WERI-Rb-1 (cell line): ENCODE results near the gene BAHCC1.

Source experiments
- DNase-seq: peaks from one replicate; pipeline ENCODE4 v3.0.0-alpha.2; 2020
- H3K27ac ChIP-seq: fragments of 250-450 bp; sonication (Bioruptor Pico); 2 replicates; pipeline ENCODE4 v1.5.1; 2020; ENCODE audit warnings: mild to moderate bottlenecking, moderate library complexity
- H3K27me3 ChIP-seq: fragments of 250-450 bp; sonication (Bioruptor Pico); 2 replicates; pipeline ENCODE4 v1.5.1; 2021; ENCODE audit warnings: mild to moderate bottlenecking, low read depth, moderate library complexity; ENCODE audit not compliant: insufficient read depth, severe bottlenecking
- H3K36me3 ChIP-seq: fragments of 250-450 bp; sonication (Bioruptor Pico); 2 replicates; pipeline ENCODE4 v1.5.1; 2020; ENCODE audit warnings: mild to moderate bottlenecking, moderate library complexity
- H3K4me3 ChIP-seq: 2 replicates; pipeline ENCODE4 v1.5.1; 2011; ENCODE audit warnings: low read depth, mild to moderate bottlenecking, control low read depth, low read length
- H3K9me3 ChIP-seq: fragments of 250-450 bp; sonication (Bioruptor Pico); 2 replicates; pipeline ENCODE4 v1.5.1; 2021; ENCODE audit warnings: mild to moderate bottlenecking, moderate library complexity; ENCODE audit not compliant: severe bottlenecking
- CTCF ChIP-seq: IDR thresholded peaks from 2 replicates; pipeline ENCODE4 v1.5.1; 2011; ENCODE audit warnings: low read depth, mild to moderate bottlenecking, control low read depth, inconsistent platforms, low read length

Gene BAHCC1

GRCh38 chr17:81384929-81385319 is 10.3 kb upstream of the BAHCC1 start:
- H3K27me3 ChIP-seq: peaks cover 44% of the 10 kb centered on the region
- no peaks in the 10 kb centered on the region for H3K36me3 ChIP-seq
- H3K27ac ChIP-seq: no peak overlapping the region
- no peak for TF ChIP-seq CTCF
- no peaks in the 10 kb centered on the region for H3K9me3 ChIP-seq
- H3K4me3 ChIP-seq: no peak overlapping the region
- no peak for DNase-seq

GRCh38 chr17:81385320-81386111 is 9.7 kb upstream of the BAHCC1 start:
- no peak for DNase-seq
- Histone ChIP-seq H3K9me3 (no peaks in the 10 kb centered on the region), H3K27ac (no peak overlapping the region), H3K36me3 (no peaks in the 10 kb centered on the region), H3K27me3 (peaks cover 46% of the 10 kb centered on the region), H3K4me3 (no peak overlapping the region)
- TF ChIP-seq CTCF: no peak

- H3K36me3 ChIP-seq: peaks cover under 1% of the 10 kb centered on the region
- H3K4me3 ChIP-seq: peak overlapping the region; percentile 60
- peak overlapping the region; percentile 63 for H3K27ac ChIP-seq
- no peaks in the 10 kb centered on the region for H3K9me3 ChIP-seq
- no peak for TF ChIP-seq CTCF
- DNase-seq: no peak
- peaks cover 49% of the 10 kb centered on the region for H3K27me3 ChIP-seq
Measured at GRCh38 chr17:81386141-81386645, 9.1 kb upstream of the BAHCC1 start.

DNA sequence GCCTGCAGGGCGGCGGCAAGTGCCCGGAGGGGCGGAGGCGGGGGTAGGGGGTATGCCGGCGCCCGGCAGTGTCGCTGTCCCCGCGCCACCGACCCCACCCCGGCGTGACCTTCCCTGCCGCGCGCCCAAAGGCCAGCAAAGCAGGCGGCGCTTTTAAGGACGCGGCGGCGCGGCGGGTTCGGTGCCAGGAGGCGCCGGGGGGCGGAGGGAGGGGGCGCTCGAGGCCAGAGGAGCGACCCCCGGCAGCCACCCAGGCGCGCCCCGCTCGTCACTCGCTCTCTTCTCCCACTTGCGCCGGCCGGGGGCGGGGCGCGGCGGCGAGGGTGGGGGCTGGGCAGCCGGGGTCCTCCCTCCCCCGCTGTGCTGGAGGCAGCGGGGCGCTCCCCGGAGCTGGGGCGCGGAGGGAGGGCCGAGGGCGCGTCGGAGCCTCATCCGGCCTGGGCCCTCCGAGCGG is 8.6 kb upstream of the BAHCC1 start:
- no peaks in the 10 kb centered on the region for H3K9me3 ChIP-seq
- H3K4me3 ChIP-seq: peak overlapping the region; percentile 60
- DNase-seq: peak; percentile 61
- H3K36me3 ChIP-seq: peaks cover 5% of the 10 kb centered on the region
- peak overlapping the region; percentile 63 for H3K27ac ChIP-seq
- TF ChIP-seq CTCF: no peak
- peaks cover 51% of the 10 kb centered on the region for H3K27me3 ChIP-seq

DNA sequence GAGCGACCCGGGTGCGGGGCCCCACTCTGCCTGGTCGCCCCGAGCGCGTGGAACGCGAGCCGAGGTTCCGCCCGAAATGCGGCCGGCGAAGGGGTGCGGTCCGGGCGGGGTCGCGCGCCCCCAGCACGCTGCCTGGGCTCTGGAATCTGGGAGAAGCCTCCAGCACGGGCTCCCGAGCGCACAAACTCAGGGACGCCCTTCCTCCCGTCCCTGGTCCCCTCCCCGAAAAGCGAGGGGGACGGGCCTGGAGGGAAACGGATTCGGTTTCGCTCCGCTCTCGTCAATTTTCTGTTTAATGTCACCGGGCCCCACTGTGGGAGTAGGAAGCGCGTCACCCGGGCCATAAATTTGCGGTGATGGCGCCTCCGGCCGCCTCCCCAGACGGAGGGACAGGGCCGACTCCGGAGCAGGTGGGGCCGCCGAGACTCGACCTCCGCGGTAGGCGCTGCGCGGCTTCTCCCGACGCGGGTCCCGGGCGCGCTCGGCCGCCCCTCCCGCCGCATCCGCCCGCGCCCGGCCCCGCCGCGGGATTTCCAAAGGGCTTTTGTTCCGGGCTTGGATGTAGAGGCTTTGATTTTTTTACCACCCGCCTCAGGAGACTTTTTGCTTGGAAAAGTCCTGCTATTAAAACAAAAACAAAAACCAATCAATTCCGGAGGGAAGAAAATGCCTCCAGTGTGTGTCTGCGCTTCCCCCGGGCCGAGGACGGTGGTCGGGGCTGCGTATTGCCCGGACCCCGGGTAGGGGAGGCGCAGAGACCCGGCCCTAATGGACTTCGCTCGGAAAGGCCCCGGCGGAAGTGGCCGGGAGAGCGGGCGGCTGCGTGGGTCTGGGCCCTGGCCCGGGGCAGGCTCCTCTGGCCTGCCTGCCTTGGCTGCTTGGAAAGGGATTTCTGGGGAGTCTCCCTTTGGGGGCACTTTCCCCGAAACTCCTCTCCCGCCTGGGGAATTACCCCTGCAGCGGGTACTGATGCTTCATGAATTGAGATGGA is 7.9 kb upstream of the BAHCC1 start:
- Histone ChIP-seq H3K4me3 (peak overlapping the region; percentile 60), H3K36me3 (peaks cover 7% of the 10 kb centered on the region), H3K9me3 (no peaks in the 10 kb centered on the region), H3K27me3 (peaks cover 56% of the 10 kb centered on the region), H3K27ac (peak overlapping the region; percentile 63)
- TF ChIP-seq CTCF: no peak
- no peak for DNase-seq
